GM12865 (cell line): ENCODE data around the gene DENND1A.
A peak's percentile ranks its signal among the peaks of the same experiment; 100 is the strongest.

Experiments
- DNase-seq: peaks from one replicate; pipeline ENCODE4 v3.0.0; 2010; ENCODE audit warnings: low read depth
- H3K4me3 ChIP-seq: 2 replicates; pipeline ENCODE4 v1.5.1; 2011; ENCODE audit warnings: mild to moderate bottlenecking, low read depth, low read length, control low read depth
- CTCF ChIP-seq: IDR thresholded peaks from 2 replicates; pipeline ENCODE4 v1.5.1; 2011; ENCODE audit warnings: low read length, control low read depth, low read depth, inconsistent platforms; ENCODE audit not compliant: insufficient read depth; ENCODE audit errors: missing control alignments

The DENND1A gene

GRCh38 chr9:123359106-123359505, 570.8 kb downstream of the DENND1A start:
- H3K4me3 ChIP-seq = no peak overlapping the region
- DNase-seq = peak; percentile 51
- no peak for TF ChIP-seq CTCF

GRCh38 chr9:123358181-123358905, 571.6 kb downstream of the DENND1A start:
- no peak for TF ChIP-seq CTCF
- no peak for DNase-seq
- no peak overlapping the region for H3K4me3 ChIP-seq

GRCh38 chr9:123357743-123358059, 572.2 kb downstream of the DENND1A start:
- H3K4me3 ChIP-seq = no peak overlapping the region
- no peak for DNase-seq
- TF ChIP-seq CTCF = no peak

- DNase-seq = no peak
- H3K4me3 ChIP-seq = no peak overlapping the region
- no peak for TF ChIP-seq CTCF
Measured at GRCh38 chr9:123356851-123357742, 572.8 kb downstream of the DENND1A start.

- H3K4me3 ChIP-seq = no peak within 1 kb of the TSS
- DNase-seq = no peak
- no peak for TF ChIP-seq CTCF
Measured at GRCh38 chr9:123355761-123356431, 574.0 kb downstream of the DENND1A start, which contains the start of gene CRB2. CRB2 (plus strand) TSS chr9:123356197; CDS start chr9:123356261, 64 bp downstream.

- H3K4me3 ChIP-seq = no peak overlapping the region
- TF ChIP-seq CTCF = no peak
- DNase-seq = no peak
Measured at GRCh38 chr9:123354806-123355508, 575.0 kb downstream of the DENND1A start.
